ENCODE results near the gene HK1. TPM values are rescaled to one million over a fixed set of nuclear protein-coding genes. Genes with fewer than 3 reads are reported as not detected.

HK1 gene
- total and polyA plus RNA-seq, 2 donors (not counting 1 experiment from before 2014, with no cell fraction given) = 24.7 to 40.8 TPM

DNA sequence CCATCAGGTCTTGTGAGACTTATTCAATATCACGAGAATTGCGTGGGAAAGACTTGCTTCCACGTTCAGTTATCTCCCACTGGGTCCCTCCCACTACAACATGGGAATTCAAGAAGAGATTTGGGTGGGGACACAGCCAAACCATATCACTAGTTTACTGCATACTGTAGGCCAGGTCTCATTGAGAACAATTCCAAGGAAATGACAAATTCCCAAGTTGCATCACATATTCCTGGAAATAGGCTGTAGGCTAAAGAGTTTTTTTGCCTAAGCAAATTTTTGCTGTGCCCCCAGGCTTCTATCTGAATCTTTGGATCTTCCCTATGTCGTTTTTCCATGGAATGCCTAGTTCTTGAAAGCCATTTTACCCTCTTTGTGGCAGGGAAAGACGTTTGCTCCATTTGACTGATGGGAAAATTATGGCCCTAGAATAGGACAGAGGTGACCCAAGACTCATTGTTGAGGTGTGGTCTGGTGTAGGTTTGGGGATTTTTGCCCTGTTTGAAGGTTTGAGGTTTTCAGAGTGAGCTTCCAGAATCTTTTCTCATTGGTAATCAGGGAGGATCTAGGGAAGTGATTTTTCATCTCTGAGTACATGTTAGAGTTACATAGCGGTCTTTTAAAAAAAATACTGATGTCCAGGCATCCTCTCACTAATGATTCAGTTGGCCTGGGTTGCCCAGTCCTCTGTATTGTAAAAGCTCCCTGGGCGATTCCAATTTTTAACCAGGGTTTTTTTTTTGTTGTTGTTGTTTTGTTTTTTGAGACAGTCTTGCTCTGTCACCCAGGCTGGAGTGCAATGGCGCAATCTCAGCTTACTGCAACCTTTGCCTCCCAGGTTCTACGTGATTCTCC is 94.1 kb downstream of the HK1 start:
- Histone ChIP-seq H3K4me1 (ENCODE audit: control insufficient read depth in 2 of 2, insufficient read depth in 2 of 2, low read length in 2 of 2) (no peaks in the 10 kb centered on the region), H3K9me3 (ENCODE audit: control extremely low read depth in 1 of 3, control insufficient read depth in 2 of 3, insufficient read depth in 1 of 3, low read length in 2 of 3) (no peaks in the 10 kb centered on the region), H3K9ac (ENCODE audit: low read length) (no peak overlapping the region), H4K20me1 (ENCODE audit: control insufficient read depth, insufficient read depth, low read length, poor library complexity, severe bottlenecking) (no peaks in the 10 kb centered on the region), H3K4me3 (ENCODE audit: control extremely low read depth in 1 of 5, extremely low read depth in 1 of 5, insufficient read depth in 1 of 5, low read depth in 2 of 5, low read length in 4 of 5) (no peak overlapping the region), H3K27ac (ENCODE audit: low read length in 2 of 2) (no peak overlapping the region), H2AFZ (ENCODE audit: insufficient read depth, low read depth, low read length, poor library complexity, severe bottlenecking) (no peak overlapping the region), H3K79me2 (ENCODE audit: control insufficient read depth, insufficient read depth, low read length) (peaks cover 4% of the 10 kb centered on the region), H3K27me3 (replicated peaks in 1 of 4; ENCODE audit: control extremely low read depth in 1 of 4, control insufficient read depth in 3 of 4, insufficient read depth in 4 of 4, low read length in 3 of 4) (no peaks in the 10 kb centered on the region), H3K36me3 (replicated peaks in 1 of 2; ENCODE audit: control extremely low read depth in 1 of 2, control insufficient read depth in 1 of 2, extremely low read depth in 1 of 2, insufficient read depth in 2 of 2, low read length in 1 of 2) (peaks cover 8 to 63% of the 10 kb centered on the region in 2 experiments), H3K4me2 (replicated peaks; ENCODE audit: low read depth, low read length, poor library complexity, severe bottlenecking) (no peak overlapping the region)
- no peak overlapping the region for H3K27ac Mint-ChIP-seq
- intact Hi-C loops (cut with micrococcal nuclease) = no loop called here
- H3K4me1 Mint-ChIP-seq = peaks cover 2% of the 10 kb centered on the region
- no peaks in the 10 kb centered on the region for H3K9me3 Mint-ChIP-seq (ENCODE audit: insufficient read depth)
- ChIA-PET CTCF (no interaction called here), POLR2A (no interaction called here)
- ATAC-seq (ENCODE audit: low read depth) (no peak), DNase-seq (no peak)
- H3K27me3 Mint-ChIP-seq = no peaks in the 10 kb centered on the region
- H3K4me3 Mint-ChIP-seq = no peak overlapping the region
- TF ChIP-seq, protein P1, sequence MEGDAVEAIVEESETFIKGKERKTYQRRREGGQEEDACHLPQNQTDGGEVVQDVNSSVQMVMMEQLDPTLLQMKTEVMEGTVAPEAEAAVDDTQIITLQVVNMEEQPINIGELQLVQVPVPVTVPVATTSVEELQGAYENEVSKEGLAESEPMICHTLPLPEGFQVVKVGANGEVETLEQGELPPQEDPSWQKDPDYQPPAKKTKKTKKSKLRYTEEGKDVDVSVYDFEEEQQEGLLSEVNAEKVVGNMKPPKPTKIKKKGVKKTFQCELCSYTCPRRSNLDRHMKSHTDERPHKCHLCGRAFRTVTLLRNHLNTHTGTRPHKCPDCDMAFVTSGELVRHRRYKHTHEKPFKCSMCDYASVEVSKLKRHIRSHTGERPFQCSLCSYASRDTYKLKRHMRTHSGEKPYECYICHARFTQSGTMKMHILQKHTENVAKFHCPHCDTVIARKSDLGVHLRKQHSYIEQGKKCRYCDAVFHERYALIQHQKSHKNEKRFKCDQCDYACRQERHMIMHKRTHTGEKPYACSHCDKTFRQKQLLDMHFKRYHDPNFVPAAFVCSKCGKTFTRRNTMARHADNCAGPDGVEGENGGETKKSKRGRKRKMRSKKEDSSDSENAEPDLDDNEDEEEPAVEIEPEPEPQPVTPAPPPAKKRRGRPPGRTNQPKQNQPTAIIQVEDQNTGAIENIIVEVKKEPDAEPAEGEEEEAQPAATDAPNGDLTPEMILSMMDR (IDR thresholded peaks at IDR 0.05) = no peak
- TF ChIP-seq EZH2 (IDR thresholded peaks at IDR 0.05; ENCODE audit: borderline replicate concordance, insufficient read depth, low read depth, low read length, poor library complexity, severe bottlenecking) = no peak
- 94% methylated on average over 6 of the region's 9 CpGs for WGBS (ENCODE audit: insufficient coverage)

DNA sequence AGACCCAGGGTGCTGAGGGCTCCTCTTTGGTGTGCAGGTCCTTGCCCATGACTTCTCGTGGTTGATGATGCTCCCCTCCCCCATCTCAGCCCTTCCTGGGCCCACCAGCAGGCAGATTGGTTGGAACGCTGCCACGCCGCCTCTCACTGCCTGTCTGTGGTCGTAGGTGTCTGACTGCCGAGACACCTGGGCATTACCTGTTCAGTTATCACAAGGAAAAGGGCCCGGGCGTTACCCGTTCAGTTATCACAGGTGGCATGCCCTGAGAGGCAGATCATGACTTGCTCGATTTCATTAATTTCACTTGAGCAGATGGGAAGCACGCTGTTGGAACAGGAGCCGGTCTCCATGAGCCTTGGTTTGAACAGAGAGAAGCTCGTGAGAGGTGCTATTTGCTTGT is 95.9 kb downstream of the HK1 start:
- Mint-ChIP-seq H3K4me3 (no peak overlapping the region), H3K9me3 (ENCODE audit: insufficient read depth) (no peaks in the 10 kb centered on the region), H3K4me1 (peaks cover 14% of the 10 kb centered on the region), H3K27me3 (no peaks in the 10 kb centered on the region), H3K27ac (no peak overlapping the region)
- Histone ChIP-seq H2AFZ (ENCODE audit: insufficient read depth, low read depth, low read length, poor library complexity, severe bottlenecking) (no peak overlapping the region), H3K27me3 (replicated peaks in 1 of 4; ENCODE audit: control extremely low read depth in 1 of 4, control insufficient read depth in 3 of 4, insufficient read depth in 4 of 4, low read length in 3 of 4) (no peaks in the 10 kb centered on the region), H3K27ac (ENCODE audit: low read length in 2 of 2) (no peak overlapping the region), H3K9me3 (ENCODE audit: control extremely low read depth in 1 of 3, control insufficient read depth in 2 of 3, insufficient read depth in 1 of 3, low read length in 2 of 3) (no peaks in the 10 kb centered on the region), H3K9ac (ENCODE audit: low read length) (no peak overlapping the region), H3K4me2 (replicated peaks; ENCODE audit: low read depth, low read length, poor library complexity, severe bottlenecking) (no peak overlapping the region), H3K36me3 (replicated peaks in 1 of 2; ENCODE audit: control extremely low read depth in 1 of 2, control insufficient read depth in 1 of 2, extremely low read depth in 1 of 2, insufficient read depth in 2 of 2, low read length in 1 of 2) (peaks cover 11 to 51% of the 10 kb centered on the region in 2 experiments), H3K4me3 (ENCODE audit: control extremely low read depth in 1 of 5, extremely low read depth in 1 of 5, insufficient read depth in 1 of 5, low read depth in 2 of 5, low read length in 4 of 5) (no peak overlapping the region), H4K20me1 (ENCODE audit: control insufficient read depth, insufficient read depth, low read length, poor library complexity, severe bottlenecking) (no peaks in the 10 kb centered on the region), H3K4me1 (ENCODE audit: control insufficient read depth in 2 of 2, insufficient read depth in 2 of 2, low read length in 2 of 2) (no peaks in the 10 kb centered on the region), H3K79me2 (ENCODE audit: control insufficient read depth, insufficient read depth, low read length) (peaks cover 4% of the 10 kb centered on the region)
- ChIA-PET CTCF (no interaction called here), POLR2A (no interaction called here)
- WGBS (ENCODE audit: insufficient coverage) = over 99% methylated on average over 13 of the region's 13 CpGs
- intact Hi-C loops (cut with micrococcal nuclease) = no loop called here
- DNase-seq = no peak
- TF ChIP-seq EZH2 (IDR thresholded peaks at IDR 0.05; ENCODE audit: borderline replicate concordance, insufficient read depth, low read depth, low read length, poor library complexity, severe bottlenecking) = no peak
- TF ChIP-seq, protein P1 (IDR thresholded peaks at IDR 0.05) = no peak
- no peak for ATAC-seq (ENCODE audit: low read depth)
